Measurements from ENCODE around the gene WNT2.

- TF ChIP-seq CEBPB (IDR thresholded peaks at IDR 0.05; ENCODE audit: low read depth, low read length): no peak
- TF ChIP-seq CTCF (conservative IDR thresholded peaks at IDR 0.05; ENCODE audit: low read depth, low read length): no peak
- no peak for TF ChIP-seq SMC3 (IDR thresholded peaks at IDR 0.05; ENCODE audit: low read depth, low read length)
- TF ChIP-seq POLR2A (IDR thresholded peaks at IDR 0.05; ENCODE audit: low read depth, low read length): no peak
- TF ChIP-seq RAD21 (IDR thresholded peaks at IDR 0.05; ENCODE audit: low read length): no peak
- TF ChIP-seq USF2 (IDR thresholded peaks at IDR 0.05; ENCODE audit: low read depth, low read length): no peak
- no peak for TF ChIP-seq BHLHE40 (IDR thresholded peaks at IDR 0.05; ENCODE audit: low read depth, low read length)
- no peak for TF ChIP-seq MAFK (IDR thresholded peaks at IDR 0.05; ENCODE audit: low read depth, low read length)
- no peak for TF ChIP-seq RCOR1 (IDR thresholded peaks at IDR 0.05; ENCODE audit: insufficient replicate concordance, low read length)
- no peak for TF ChIP-seq MAZ (IDR thresholded peaks at IDR 0.05; ENCODE audit: borderline replicate concordance, low read depth, low read length)
- TF ChIP-seq RFX5 (IDR thresholded peaks at IDR 0.05; ENCODE audit: low read depth, low read length): no peak
Measured at GRCh38 chr7:117323305-117323850, 520 bp upstream of the WNT2 start.
